ENCODE data around the gene PPP6R2.

DNA sequence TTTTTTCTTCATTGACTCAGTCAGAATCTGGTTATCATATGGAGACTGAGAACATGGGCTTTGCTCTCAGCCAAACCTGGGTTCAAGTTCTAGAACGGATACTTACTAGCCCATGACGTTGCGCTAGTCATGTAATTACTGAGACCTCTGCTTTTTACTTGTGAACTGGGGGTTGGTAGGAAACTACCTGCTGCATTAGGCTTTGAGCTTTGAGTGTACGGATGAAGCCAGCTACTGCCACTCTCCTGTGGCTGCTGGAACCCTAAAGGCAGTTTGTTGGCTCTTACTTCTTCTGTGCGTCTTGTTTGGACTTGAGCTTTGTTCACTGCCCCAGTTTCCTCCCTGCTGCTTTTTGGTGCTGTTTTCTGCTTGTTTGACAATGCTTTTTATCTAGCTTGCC is 18.1 kb downstream of the PPP6R2 start:
- TF ChIP-seq, protein P1, sequence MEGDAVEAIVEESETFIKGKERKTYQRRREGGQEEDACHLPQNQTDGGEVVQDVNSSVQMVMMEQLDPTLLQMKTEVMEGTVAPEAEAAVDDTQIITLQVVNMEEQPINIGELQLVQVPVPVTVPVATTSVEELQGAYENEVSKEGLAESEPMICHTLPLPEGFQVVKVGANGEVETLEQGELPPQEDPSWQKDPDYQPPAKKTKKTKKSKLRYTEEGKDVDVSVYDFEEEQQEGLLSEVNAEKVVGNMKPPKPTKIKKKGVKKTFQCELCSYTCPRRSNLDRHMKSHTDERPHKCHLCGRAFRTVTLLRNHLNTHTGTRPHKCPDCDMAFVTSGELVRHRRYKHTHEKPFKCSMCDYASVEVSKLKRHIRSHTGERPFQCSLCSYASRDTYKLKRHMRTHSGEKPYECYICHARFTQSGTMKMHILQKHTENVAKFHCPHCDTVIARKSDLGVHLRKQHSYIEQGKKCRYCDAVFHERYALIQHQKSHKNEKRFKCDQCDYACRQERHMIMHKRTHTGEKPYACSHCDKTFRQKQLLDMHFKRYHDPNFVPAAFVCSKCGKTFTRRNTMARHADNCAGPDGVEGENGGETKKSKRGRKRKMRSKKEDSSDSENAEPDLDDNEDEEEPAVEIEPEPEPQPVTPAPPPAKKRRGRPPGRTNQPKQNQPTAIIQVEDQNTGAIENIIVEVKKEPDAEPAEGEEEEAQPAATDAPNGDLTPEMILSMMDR (IDR thresholded peaks at IDR 0.05 in 2 of 3, conservative IDR thresholded peaks at IDR 0.05 in 1 of 3; ENCODE audit: borderline replicate concordance in 1 of 3, insufficient read depth in 1 of 3, low read depth in 2 of 3, low read length in 2 of 3) = no peak
- TF ChIP-seq TCF7L2 (IDR thresholded peaks at IDR 0.05; ENCODE audit: borderline replicate concordance, extremely low read depth, insufficient read depth, insufficient read length) (no peak), EZH2phosphoT487 (IDR thresholded peaks at IDR 0.05; ENCODE audit: borderline replicate concordance) (no peak), EGR1 (IDR thresholded peaks at IDR 0.05; ENCODE audit: low read depth) (no peak), EZH2 (IDR thresholded peaks at IDR 0.05) (no peak), YY1 (IDR thresholded peaks at IDR 0.05; ENCODE audit: extremely low read depth, insufficient replicate concordance, low read depth, low read length) (no peak), CEBPB (IDR thresholded peaks at IDR 0.05; ENCODE audit: low read depth) (no peak), POLR2A (IDR thresholded peaks at IDR 0.05; ENCODE audit: borderline replicate concordance, extremely low read depth, insufficient read depth, insufficient read length) (no peak), SRF (IDR thresholded peaks at IDR 0.05; ENCODE audit: low read depth) (no peak), POLR2AphosphoS5 (IDR thresholded peaks at IDR 0.05; ENCODE audit: low read depth, low read length) (no peak)
- TF ChIP-seq, protein P2, sequence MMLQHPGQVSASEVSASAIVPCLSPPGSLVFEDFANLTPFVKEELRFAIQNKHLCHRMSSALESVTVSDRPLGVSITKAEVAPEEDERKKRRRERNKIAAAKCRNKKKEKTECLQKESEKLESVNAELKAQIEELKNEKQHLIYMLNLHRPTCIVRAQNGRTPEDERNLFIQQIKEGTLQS (IDR thresholded peaks at IDR 0.05) = no peak
- TF ChIP-seq, protein P3, sequence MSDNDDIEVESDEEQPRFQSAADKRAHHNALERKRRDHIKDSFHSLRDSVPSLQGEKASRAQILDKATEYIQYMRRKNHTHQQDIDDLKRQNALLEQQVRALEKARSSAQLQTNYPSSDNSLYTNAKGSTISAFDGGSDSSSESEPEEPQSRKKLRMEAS (IDR thresholded peaks at IDR 0.05) = no peak
